Transverse colon (tissue), 4 donors: ENCODE data around the gene MTF1. TPM values are rescaled to one million over a fixed set of nuclear protein-coding genes. Genes with fewer than 3 reads are reported as not detected.

ENCODE experiments used
- DNase-seq: peaks from one replicate; pipeline ENCODE4 v3.0.0-alpha.2; 2019
- H3K27ac ChIP-seq, 4 donors: fragments of 200-600 bp; sonication (generic); 2 replicates each; pipeline ENCODE4 v1.5.1; 2016 to 2018; ENCODE audit warnings: inconsistent platforms in 4 of 4
- H3K27me3 ChIP-seq: fragments of 200-600 bp; sonication (generic); 2 replicates; pipeline ENCODE4 v1.5.1; 2017; ENCODE audit warnings: inconsistent platforms
- H3K36me3 ChIP-seq, 4 donors: fragments of 200-600 bp; sonication (generic); 2 replicates each; pipeline ENCODE4 v1.5.1; 2017 to 2019; ENCODE audit warnings: inconsistent platforms in 4 of 4
- H3K4me1 ChIP-seq, 4 donors: fragments of 200-600 bp; sonication (generic); 2 replicates each; pipeline ENCODE4 v1.5.1; 2017 to 2020; ENCODE audit warnings: inconsistent platforms in 4 of 4
- H3K4me3 ChIP-seq, 4 donors: fragments of 200-600 bp; sonication (generic); 1 replicate in 1 of 4; 2 replicates in 3 of 4; pipeline versions ENCODE4 v1.5.1 to v1.6.1; 2017 to 2019; ENCODE audit warnings: inconsistent platforms in 4 of 4
- H3K9me3 ChIP-seq, 2 donors: fragments of 200-600 bp; sonication (generic); 2 replicates each; pipeline ENCODE4 v1.5.1; 2017 to 2019; ENCODE audit warnings: inconsistent platforms in 2 of 2
- CTCF ChIP-seq, 5 experiments: fragments of 200-600 bp in 3 of 5; fragments of 450-650 bp in 2 of 5; sonication (generic) in 3 of 5; IDR thresholded peaks; 1 replicate in 2 of 5; 2 replicates in 3 of 5; pipeline ENCODE4 v1.5.1; 2016 to 2017; ENCODE audit warnings: antibody characterized with exemption in 5 of 5, inconsistent platforms in 3 of 5, mild to moderate bottlenecking in 2 of 5, moderate library complexity in 1 of 5
- EP300 ChIP-seq: sonication (generic); formaldehyde crosslinking; IDR thresholded peaks from one replicate; pipeline ENCODE4 v1.6.1; 2017; ENCODE audit warnings: antibody characterized with exemption, low read depth
- POLR2A ChIP-seq: fragments of 450-650 bp; IDR thresholded peaks from one replicate; pipeline ENCODE4 v1.6.1; 2016; ENCODE audit warnings: antibody characterized with exemption, mild to moderate bottlenecking, moderate library complexity
- POLR2AphosphoS5 ChIP-seq, 3 donors: sonication (generic); formaldehyde crosslinking; IDR thresholded peaks; one replicate each; pipeline ENCODE4 v1.6.1; 2016; ENCODE audit warnings: antibody characterized with exemption in 3 of 3
- WGBS, 2 donors: methylation state at CpG; one replicate each; pipeline ENCODE4 v1.1.5; 2018; ENCODE audit warnings: low coverage in 1 of 2; 5-methylcytosine and 5-hydroxymethylcytosine counted together
- in situ Hi-C, 4 donors: fragments of 200-750 bp; cut with MboI; loops; one replicate each; pipeline versions ENCODE4 v1.15.0 to v1.15.1; 2017; ENCODE audit warnings: low sequenced_read_pairs in 3 of 4, low pct_ligation_motif_present in 1 of 4, low pct_unique_long_range_greater_than_20kb in 1 of 4
- intact Hi-C: fragments of 100-400 bp; cut with DNase I; formaldehyde crosslinking; loops from one replicate; pipeline ENCODE4 v1.15.1; 2023; ENCODE audit warnings: low total_unique reads
- total RNA-seq, 4 donors: library from RNA; depleted of rRNA; stranded (reverse); fragments of >200 nt; gene quantifications; one replicate each; pipeline ENCODE4 v1.1.0, GENCODE V29; 2016

Gene MTF1
- total RNA-seq, 4 donors from 2014 or later, result 2.2 to 20.2 (median 9.3) TPM

GRCh38 chr1:37883671-37884070 is 24.3 kb upstream of the MTF1 start:
- no peak overlapping the region for H3K4me3 ChIP-seq
- H3K27ac ChIP-seq, result no peak overlapping the region
- TF ChIP-seq POLR2AphosphoS5 (IDR thresholded peaks at IDR 0.05), result no peak
- TF ChIP-seq POLR2A, result no peak
- TF ChIP-seq EP300, result no peak
- TF ChIP-seq CTCF (IDR thresholded peaks at IDR 0.05), result no peak
- in situ Hi-C loops (loop anchor here in 1 of 4 donors (10.0 kb wide), 1 partner anchor 81 kb away; no protein-coding TSS in a partner anchor), intact Hi-C loops (no loop called here)
- H3K27me3 ChIP-seq, result no peaks in the 10 kb centered on the region
- 76 to 77% methylated on average over 3 to 5 of the region's 5 CpGs for WGBS, 2 donors
- H3K4me1 ChIP-seq, result no peaks in the 10 kb centered on the region
- no peaks in the 10 kb centered on the region for H3K9me3 ChIP-seq
- peaks cover 0 to 87% (median 43%) of the 10 kb centered on the region in 4 donors for H3K36me3 ChIP-seq
- no peak for DNase-seq

- TF ChIP-seq POLR2A, result no peak
- no peak for TF ChIP-seq EP300
- no peak for TF ChIP-seq CTCF (IDR thresholded peaks at IDR 0.05)
- no peak for TF ChIP-seq POLR2AphosphoS5 (IDR thresholded peaks at IDR 0.05)
- intact Hi-C loops, result no loop called here
- no peaks in the 10 kb centered on the region for H3K4me1 ChIP-seq
- H3K27ac ChIP-seq, result no peak overlapping the region
- H3K4me3 ChIP-seq, result no peak overlapping the region
- H3K9me3 ChIP-seq, result no peaks in the 10 kb centered on the region
- DNase-seq, result no peak
- 86 to 97% methylated on average over 4 of the region's 4 CpGs for WGBS, 2 donors
- peaks cover 0 to 80% (median 38%) of the 10 kb centered on the region in 4 donors for H3K36me3 ChIP-seq
- in situ Hi-C loops, result loop anchor here in 1 of 4 donors (10.0 kb wide), 1 partner anchor 85 kb away; no protein-coding TSS in a partner anchor
- no peaks in the 10 kb centered on the region for H3K27me3 ChIP-seq
Measured at GRCh38 chr1:37879865-37880264, 20.5 kb upstream of the MTF1 start.

GRCh38 chr1:37878071-37878470 is 18.7 kb upstream of the MTF1 start:
- TF ChIP-seq POLR2AphosphoS5 (IDR thresholded peaks at IDR 0.05) (no peak), CTCF (IDR thresholded peaks at IDR 0.05) (no peak), POLR2A (no peak), EP300 (no peak)
- in situ Hi-C loops, result no loop called here

GRCh38 chr1:37875833-37876232 is 16.4 kb upstream of the MTF1 start:
- 100% methylated on average over 1 of the region's 1 CpG; no CpG with 5 or more reads in 1 of the 2 donors for WGBS, 2 donors
- DNase-seq, result no peak
- no peak overlapping the region for H3K27ac ChIP-seq
- no peaks in the 10 kb centered on the region for H3K9me3 ChIP-seq
- in situ Hi-C loops (no loop called here), intact Hi-C loops (no loop called here)
- TF ChIP-seq EP300, result no peak
- TF ChIP-seq POLR2A, result no peak
- TF ChIP-seq POLR2AphosphoS5 (IDR thresholded peaks at IDR 0.05), result no peak
- no peak for TF ChIP-seq CTCF (IDR thresholded peaks at IDR 0.05)
- peaks cover 0 to 72% (median 35%) of the 10 kb centered on the region in 4 donors for H3K36me3 ChIP-seq
- H3K4me3 ChIP-seq, result no peak overlapping the region
- no peaks in the 10 kb centered on the region for H3K27me3 ChIP-seq
- no peaks in the 10 kb centered on the region for H3K4me1 ChIP-seq

More at GRCh38 chr1:37878071-37878470, 18.7 kb upstream of the MTF1 start:
- Histone ChIP-seq H3K9me3 (no peaks in the 10 kb centered on the region), H3K4me3 (no peak overlapping the region), H3K36me3 (peaks cover 0 to 79% (median 37%) of the 10 kb centered on the region in 4 donors), H3K27me3 (no peaks in the 10 kb centered on the region), H3K4me1 (no peaks in the 10 kb centered on the region), H3K27ac (no peak overlapping the region)
- WGBS, 2 donors, result 93% methylated on average over 6 of the region's 6 CpGs; no CpG with 5 or more reads in 1 of the 2 donors
- intact Hi-C loops, result no loop called here
- no peak for DNase-seq
